ENCODE results near the gene MAGEA8. TPM values are rescaled to one million over a fixed set of nuclear protein-coding genes. Genes with fewer than 3 reads are reported as not detected.

Gene MAGEA8
- total RNA-seq, 1 donor from 2014 or later, result not detected

Other genes with a start within 250 kb of the MAGEA8 start
- gene TMEM185A, start 249.4 kb upstream of the MAGEA8 start, total RNA-seq, result 38.4 TPM
- gene MAGEA11, start 169.1 kb upstream of the MAGEA8 start, total RNA-seq, result not detected
- gene HSFX1, start 107.1 kb upstream of the MAGEA8 start, total RNA-seq, result 3.0 TPM
- gene MAGEA9, start 99.3 kb upstream of the MAGEA8 start, total RNA-seq, result not detected
- gene HSFX4, start 48.4 kb downstream of the MAGEA8 start, total RNA-seq, result not detected
- 13.5 TPM for gene EOLA2, start 57.3 kb downstream of the MAGEA8 start, total RNA-seq

Measured in temporal lobe (tissue), 1 donor.